Right lobe of liver (tissue), 4 donors: ENCODE data around the gene VGF.

Experiments
- POLR2A ChIP-seq: fragments of 450-650 bp; IDR thresholded peaks from one replicate; pipeline ENCODE4 v1.6.1; 2017; ENCODE audit warnings: antibody characterized with exemption, mild to moderate bottlenecking
- TF ChIP-seq, protein P1 (sequence below), 4 donors: fragments of 200-600 bp in 3 of 4; fragments of 450-650 bp in 1 of 4; IDR thresholded peaks; one replicate each; pipeline versions ENCODE4 v1.5.1 to v1.8.0; 2016 to 2022; ENCODE audit warnings: antibody characterized with exemption in 4 of 4, mild to moderate bottlenecking in 2 of 4
- donor health status: DM: no; HTN: no; CAD: no.
- donor health status: DM: no; HTN: no; CAD: no.
- donor health status: DM: no; HTN: yes; CAD: no.

DNA sequence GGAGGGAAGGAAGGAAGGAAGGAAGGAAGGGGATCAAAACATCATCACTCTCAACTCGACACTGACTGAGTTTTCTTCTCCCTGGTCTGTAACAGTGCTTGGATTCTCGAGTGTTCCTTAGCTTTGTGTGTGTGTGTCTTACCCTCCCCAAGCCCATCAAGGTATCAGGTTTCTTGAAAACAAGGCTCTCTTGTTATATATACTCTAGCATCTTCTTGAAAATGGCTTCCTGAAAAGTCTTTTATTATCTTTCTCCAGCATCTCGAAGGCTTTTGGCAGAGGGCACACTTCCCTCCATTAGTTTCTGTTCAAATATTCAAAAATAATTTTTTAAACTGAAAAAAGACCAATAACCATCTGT is 25.1 kb downstream of the VGF start:
- TF ChIP-seq, protein P1, sequence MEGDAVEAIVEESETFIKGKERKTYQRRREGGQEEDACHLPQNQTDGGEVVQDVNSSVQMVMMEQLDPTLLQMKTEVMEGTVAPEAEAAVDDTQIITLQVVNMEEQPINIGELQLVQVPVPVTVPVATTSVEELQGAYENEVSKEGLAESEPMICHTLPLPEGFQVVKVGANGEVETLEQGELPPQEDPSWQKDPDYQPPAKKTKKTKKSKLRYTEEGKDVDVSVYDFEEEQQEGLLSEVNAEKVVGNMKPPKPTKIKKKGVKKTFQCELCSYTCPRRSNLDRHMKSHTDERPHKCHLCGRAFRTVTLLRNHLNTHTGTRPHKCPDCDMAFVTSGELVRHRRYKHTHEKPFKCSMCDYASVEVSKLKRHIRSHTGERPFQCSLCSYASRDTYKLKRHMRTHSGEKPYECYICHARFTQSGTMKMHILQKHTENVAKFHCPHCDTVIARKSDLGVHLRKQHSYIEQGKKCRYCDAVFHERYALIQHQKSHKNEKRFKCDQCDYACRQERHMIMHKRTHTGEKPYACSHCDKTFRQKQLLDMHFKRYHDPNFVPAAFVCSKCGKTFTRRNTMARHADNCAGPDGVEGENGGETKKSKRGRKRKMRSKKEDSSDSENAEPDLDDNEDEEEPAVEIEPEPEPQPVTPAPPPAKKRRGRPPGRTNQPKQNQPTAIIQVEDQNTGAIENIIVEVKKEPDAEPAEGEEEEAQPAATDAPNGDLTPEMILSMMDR (IDR thresholded peaks at IDR 0.05) = no peak
- TF ChIP-seq POLR2A = no peak
